H1 (cell line): ENCODE data around the gene SRGAP3. TPM values are rescaled to one million over a fixed set of nuclear protein-coding genes. Genes with fewer than 3 reads are reported as not detected.

Source experiments
- CHD7 ChIP-seq: fragments of 300-600 bp; sonication (generic); IDR thresholded peaks from 2 replicates; pipeline ENCODE4 v1.7.1; 2012; ENCODE audit warnings: low read length, moderate library complexity, mild to moderate bottlenecking, inconsistent platforms; ENCODE audit not compliant: insufficient replicate concordance
- CTBP2 ChIP-seq: IDR thresholded peaks from 2 replicates; pipeline ENCODE4 v1.7.0; 2011; ENCODE audit warnings: borderline replicate concordance, mild to moderate bottlenecking, moderate library complexity, mixed read lengths, low read length; ENCODE audit not compliant: insufficient read depth, insufficient read length
- EGR1 ChIP-seq: IDR thresholded peaks from 2 replicates; pipeline ENCODE4 v1.6.1; 2011; ENCODE audit warnings: low read depth, low read length, borderline replicate concordance
- JUND ChIP-seq: IDR thresholded peaks from 2 replicates; pipeline ENCODE4 v1.6.1; 2011; ENCODE audit warnings: mild to moderate bottlenecking, improper control_type of control experiment, low read length
- KDM1A ChIP-seq: fragments of 200-600, 300-600 bp; sonication (generic); IDR thresholded peaks from 2 replicates; pipeline ENCODE4 v1.7.1; 2016; ENCODE audit warnings: mild to moderate bottlenecking, low read length, borderline replicate concordance
- PHF8 ChIP-seq: fragments of 200-600 bp; sonication (generic); conservative IDR thresholded peaks from 2 replicates; pipeline ENCODE4 v1.7.1; 2012; ENCODE audit warnings: low read depth, mild to moderate bottlenecking, inconsistent platforms, low read length, moderate library complexity
- POLR2A ChIP-seq, 2 experiments: IDR thresholded peaks; 1 replicate in 1 of 2; 2 replicates in 1 of 2; pipeline ENCODE4 v1.6.1; 2011; ENCODE audit warnings: low read depth in 2 of 2, low read length in 2 of 2, mild to moderate bottlenecking in 2 of 2; ENCODE audit errors: control extremely low read depth in 1 of 2
- SIX5 ChIP-seq: IDR thresholded peaks from 2 replicates; pipeline ENCODE4 v1.6.1; 2011; ENCODE audit warnings: mild to moderate bottlenecking, low read depth, low read length
- SP4 ChIP-seq: IDR thresholded peaks from 2 replicates; pipeline ENCODE4 v1.6.1; 2012; ENCODE audit warnings: low read length, inconsistent platforms
- TAF7 ChIP-seq: optimal IDR thresholded peaks from 2 replicates; pipeline ENCODE3; 2011; ENCODE audit warnings: low read depth, mild to moderate bottlenecking, inconsistent platforms, low read length, moderate library complexity, borderline replicate concordance
- YY1 ChIP-seq: IDR thresholded peaks from 2 replicates; pipeline ENCODE4 v1.6.1; 2011; ENCODE audit warnings: low read depth, mild to moderate bottlenecking, low read length
- polyA plus RNA-seq, 7 experiments: library from polyadenylated mRNA; depleted of rRNA in 3 of 7; stranded (reverse) in 5 of 7; unstranded in 2 of 7; fragments of >200 nt in 5 of 7; fragments of 200-250 nt in 2 of 7; gene quantifications; 1 replicate in 5 of 7; 2 replicates in 1 of 7; 4 replicates in 1 of 7; pipeline versions ENCODE4 v1.2.1 to v1.2.3, GENCODE V29; 2011 to 2013; ENCODE audit warnings: missing spikeins in 2 of 7, mixed read lengths in 2 of 7
- total RNA-seq: library from RNA; stranded (reverse); fragmentation: NEBNext Ultra II Directional; extraction: Animal tissue kit (Norgen Biotek cat#: 25700); gene quantifications from 2 replicates; pipeline ENCODE4 v1.2.1, GENCODE V29; 2021

Gene SRGAP3
- total and polyA plus RNA-seq, 2 of the 8 experiments (the other 6 are each of a cell fraction or from before 2014, with no cell fraction given) = 5.8 to 11.4 TPM

- no peak for TF ChIP-seq CHD7
- no peak for TF ChIP-seq PHF8
- TF ChIP-seq TAF7 = no peak
- no peak for TF ChIP-seq YY1
- TF ChIP-seq SP4 = no peak
- no peak for TF ChIP-seq SIX5
- no peak for TF ChIP-seq EGR1
- no peak for TF ChIP-seq KDM1A
- no peak for TF ChIP-seq CTBP2
- TF ChIP-seq JUND = no peak
- TF ChIP-seq POLR2A (IDR thresholded peaks at IDR 0.05; ENCODE audit: control extremely low read depth in 1 of 2, low read depth in 2 of 2, low read length in 2 of 2) = no peak
Observed at GRCh38 chr3:9035961-9036360, 213.5 kb downstream of the SRGAP3 start (continued).
